K562 (cell line): ENCODE data around the gene SHANK1. TPM values are rescaled to one million over a fixed set of nuclear protein-coding genes. Genes with fewer than 3 reads are reported as not detected.

Experiments
- ARID4B ChIP-seq: sonication (generic); formaldehyde crosslinking; IDR thresholded peaks from 2 replicates; pipeline ENCODE4 v1.8.0; 2022; ENCODE audit warnings: mild to moderate bottlenecking, missing genetic modification reagents
- ASH1L ChIP-seq: fragments of 450-650 bp; IDR thresholded peaks from 2 replicates; pipeline ENCODE4 v1.6.1; 2018; ENCODE audit warnings: borderline replicate concordance, mild to moderate bottlenecking, low read depth; ENCODE audit not compliant: partially characterized antibody
- ATF3 ChIP-seq, 2 experiments: fragments of 450-650 bp in 1 of 2; sonication (generic) in 1 of 2; formaldehyde crosslinking in 1 of 2; IDR thresholded peaks in 1 of 2; conservative IDR thresholded peaks in 1 of 2; 2 replicates each; pipeline versions ENCODE4 v1.6.1 to v1.8.1; 2016 to 2023; ENCODE audit warnings: mild to moderate bottlenecking in 2 of 2, moderate library complexity in 2 of 2, inconsistent platforms in 1 of 2, missing genetic modification reagents in 1 of 2
- DMBX1 ChIP-seq: fragments of 250-450 bp; sonication (Bioruptor Pico); IDR thresholded peaks from 2 replicates; pipeline ENCODE4 v1.8.0; 2022; ENCODE audit warnings: inconsistent platforms, mild to moderate bottlenecking, moderate library complexity, borderline replicate concordance
- HCFC1 ChIP-seq: IDR thresholded peaks from 2 replicates; pipeline ENCODE4 v1.6.1; 2012; ENCODE audit warnings: low read depth, low read length, improper control_type of control experiment
- HDAC2 ChIP-seq: fragments of 450-650 bp; IDR thresholded peaks from 2 replicates; pipeline ENCODE4 v1.6.1; 2016; ENCODE audit warnings: mild to moderate bottlenecking
- MCM3 ChIP-seq: fragments of 450-650 bp; IDR thresholded peaks from 2 replicates; pipeline ENCODE4 v1.6.1; 2016
- MTA3 ChIP-seq: fragments of 450-650 bp; formaldehyde crosslinking; IDR thresholded peaks from 2 replicates; pipeline ENCODE4 v1.6.1; 2017; ENCODE audit warnings: mild to moderate bottlenecking, borderline replicate concordance
- PKNOX1 ChIP-seq: fragments of 450-650 bp; IDR thresholded peaks from 2 replicates; pipeline ENCODE4 v1.6.1; 2016
- RAD21 ChIP-seq, 2 experiments: fragments of 250-450 bp in 1 of 2; fragments of 450-650 bp in 1 of 2; sonication (Bioruptor Pico) in 1 of 2; formaldehyde crosslinking in 1 of 2; IDR thresholded peaks in 1 of 2; conservative IDR thresholded peaks in 1 of 2; 2 replicates each; pipeline versions ENCODE4 v1.4.0 to v1.8.0; 2020 to 2022; ENCODE audit warnings: mild to moderate bottlenecking in 2 of 2, moderate library complexity in 1 of 2
- RB1 ChIP-seq: fragments of 450-650 bp; IDR thresholded peaks from 2 replicates; pipeline ENCODE4 v1.6.1; 2017; ENCODE audit warnings: low read depth, mild to moderate bottlenecking
- SRSF3 ChIP-seq: fragments of 200-400 bp; formaldehyde crosslinking; IDR thresholded peaks from 2 replicates; pipeline ENCODE4 v1.6.1; 2016; ENCODE audit warnings: mild to moderate bottlenecking, low read length, moderate library complexity; ENCODE audit not compliant: insufficient read depth
- TEAD1 ChIP-seq, 2 experiments: fragments of 450-650 bp in 1 of 2; sonication (generic) in 1 of 2; formaldehyde crosslinking; IDR thresholded peaks; 2 replicates each; pipeline versions ENCODE4 v1.4.0 to v1.8.0; 2020 to 2022; ENCODE audit warnings: mild to moderate bottlenecking in 2 of 2, missing genetic modification reagents in 1 of 2
- TEAD2 ChIP-seq: fragments of 450-650 bp; IDR thresholded peaks from 2 replicates; pipeline ENCODE4 v1.6.1; 2016; ENCODE audit warnings: missing genetic modification characterization, control low read depth, missing compliant biosample characterization
- ZNF274 ChIP-seq: IDR thresholded peaks from 2 replicates; pipeline ENCODE4 v1.6.1; 2011; ENCODE audit warnings: low read depth, mild to moderate bottlenecking, low read length, moderate library complexity, borderline replicate concordance
- ZNF280B ChIP-seq: fragments of 250-450 bp; sonication (Bioruptor Pico); IDR thresholded peaks from 2 replicates; pipeline ENCODE4 v1.5.1; 2021; ENCODE audit warnings: mild to moderate bottlenecking
- ZNF445 ChIP-seq: fragments of 250-450 bp; sonication (Bioruptor Pico); IDR thresholded peaks from 2 replicates; pipeline ENCODE4 v1.4.0; 2020; ENCODE audit warnings: low read depth, mild to moderate bottlenecking, moderate library complexity
- ZNF79 ChIP-seq: fragments of 250-450 bp; sonication (Bioruptor Pico); IDR thresholded peaks from 2 replicates; pipeline ENCODE4 v1.4.0; 2020; ENCODE audit warnings: low read depth, mild to moderate bottlenecking, moderate library complexity
- polyA plus RNA-seq, 8 experiments: library from polyadenylated mRNA; depleted of rRNA in 4 of 8; stranded (reverse) in 5 of 8; unstranded in 3 of 8; fragments of >200 nt; fragmentation: Nextera tagmentation in 2 of 8; fragmentation: Illumina TruSeq in 1 of 8; extraction: Ambion mirVana in 2 of 8; extraction: Trizol in 1 of 8; gene quantifications; 2 replicates each; pipeline versions ENCODE4 v1.2.1 to v1.2.3, GENCODE V29; 2011 to 2014; ENCODE audit warnings: inconsistent platforms in 1 of 8, missing spikeins in 1 of 8
- total RNA-seq, 7 experiments: library from RNA; depleted of rRNA in 6 of 7; stranded (reverse); fragments of >200 nt in 6 of 7; fragmentation: Illumina TruSeq in 2 of 7; extraction: Trizol in 2 of 7; gene quantifications; 2 replicates each; pipeline versions ENCODE4 v1.2.1 to v1.2.3, GENCODE V29; 2011 to 2021; ENCODE audit warnings: low replicate concordance in 1 of 7

The SHANK1 gene
- total and polyA plus RNA-seq, 9 of the 15 experiments (the other 6 are each of a cell fraction or from before 2014, with no cell fraction given): 0.33 to 1.3 (median 0.55) TPM; not detected in 2

- TF ChIP-seq PKNOX1 (no peak), TEAD1 (CRISPR knock-in tag; IDR thresholded peaks at IDR 0.05) (0 out of 4 replicates have a peak, but pooled peaks of 1 of the 2 experiments have one; percentile 24), MCM3 (no peak), HCFC1 (peak; percentile 98), HDAC2 (no peak), ZNF274 (no peak), ATF3 (IDR thresholded peaks at IDR 0.05) (no peak), ATF3 (CRISPR knock-in tag; conservative IDR thresholded peaks at IDR 0.05) (no peak), ARID4B (no peak), TEAD2 (tag) (no peak), ZNF79 (no peak), DMBX1 (CRISPR knock-in tag) (no peak), ZNF280B (CRISPR knock-in tag) (no peak), SRSF3 (no peak), ASH1L (no peak), RAD21 (CRISPR knock-in tag; conservative IDR thresholded peaks at IDR 0.05 in 1 of 2, IDR thresholded peaks at IDR 0.05 in 1 of 2) (no peak), ZNF445 (CRISPR knock-in tag) (no peak), MTA3 (0 out of 2 replicates have a peak, but pooled peaks have one; percentile 33), RB1 (peak; percentile 54; the same call in 1 of the 2 replicates)
These were observed 80.2 kb downstream of the SHANK1 start, which contains the start of gene SYT3 (continued) for GRCh38 chr19:50639121-50640112.
